ENCODE measurements around the gene SEZ6L. TPM values are rescaled to one million over a fixed set of nuclear protein-coding genes. Genes with fewer than 3 reads are reported as not detected.

The SEZ6L gene
- total RNA-seq, 2 experiments from 2014 or later = not detected

DNA sequence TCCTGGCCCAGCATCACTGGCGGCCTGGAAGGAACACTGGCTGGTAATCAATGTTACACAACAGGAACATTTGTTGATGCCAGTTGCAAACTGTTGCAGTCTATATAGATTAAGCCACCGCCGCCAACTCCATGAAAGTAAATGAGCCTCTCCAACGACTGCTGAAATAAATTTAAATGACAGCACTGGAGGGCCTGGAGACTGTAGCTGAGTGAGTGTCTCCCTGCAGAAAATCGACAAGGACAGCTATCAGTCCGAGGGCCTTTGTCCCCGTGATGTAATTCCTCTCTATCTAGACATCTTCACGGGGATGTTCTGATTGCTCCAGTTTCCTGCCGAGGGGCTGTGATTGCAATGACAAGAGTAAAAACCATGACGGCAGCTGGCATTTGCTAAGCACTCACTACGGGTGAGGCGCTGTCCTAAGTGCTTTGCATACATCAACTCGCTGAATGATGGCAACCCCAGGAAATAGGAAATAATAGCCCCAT is 120.4 kb downstream of the SEZ6L start:
- POLR2A ChIA-PET = interaction anchor here (0.6 kb wide), 1 partner anchor 275 kb away, joined by 4 read pairs; no protein-coding TSS in a partner anchor
- CTCF ChIA-PET = no interaction called here

- POLR2A ChIA-PET = no interaction called here
- CTCF ChIA-PET = no interaction called here
These were observed 122.8 kb downstream of the SEZ6L start for GRCh38 chr22:26291940-26292666.

DNA sequence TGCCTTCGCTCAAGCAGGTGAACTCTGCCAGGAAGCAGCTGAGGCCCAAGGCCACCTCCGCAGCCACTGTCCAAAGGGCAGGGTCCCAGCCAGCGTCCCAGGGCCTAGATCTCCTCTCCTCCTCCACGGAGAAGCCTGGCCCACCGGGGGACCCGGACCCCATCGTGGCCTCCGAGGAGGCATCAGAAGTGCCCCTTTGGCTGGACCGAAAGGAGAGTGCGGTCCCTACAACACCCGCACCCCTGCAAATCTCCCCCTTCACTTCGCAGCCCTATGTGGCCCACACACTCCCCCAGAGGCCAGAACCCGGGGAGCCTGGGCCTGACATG is 123.4 kb downstream of the SEZ6L start:
- CTCF ChIA-PET = no interaction called here
- POLR2A ChIA-PET = interaction anchor here (0.6 kb wide), 1 partner anchor 1611 kb away, joined by 6 read pairs; no protein-coding TSS in a partner anchor

- CTCF ChIA-PET = no interaction called here
These were observed 126.4 kb downstream of the SEZ6L start for GRCh38 chr22:26295563-26296126.

DNA sequence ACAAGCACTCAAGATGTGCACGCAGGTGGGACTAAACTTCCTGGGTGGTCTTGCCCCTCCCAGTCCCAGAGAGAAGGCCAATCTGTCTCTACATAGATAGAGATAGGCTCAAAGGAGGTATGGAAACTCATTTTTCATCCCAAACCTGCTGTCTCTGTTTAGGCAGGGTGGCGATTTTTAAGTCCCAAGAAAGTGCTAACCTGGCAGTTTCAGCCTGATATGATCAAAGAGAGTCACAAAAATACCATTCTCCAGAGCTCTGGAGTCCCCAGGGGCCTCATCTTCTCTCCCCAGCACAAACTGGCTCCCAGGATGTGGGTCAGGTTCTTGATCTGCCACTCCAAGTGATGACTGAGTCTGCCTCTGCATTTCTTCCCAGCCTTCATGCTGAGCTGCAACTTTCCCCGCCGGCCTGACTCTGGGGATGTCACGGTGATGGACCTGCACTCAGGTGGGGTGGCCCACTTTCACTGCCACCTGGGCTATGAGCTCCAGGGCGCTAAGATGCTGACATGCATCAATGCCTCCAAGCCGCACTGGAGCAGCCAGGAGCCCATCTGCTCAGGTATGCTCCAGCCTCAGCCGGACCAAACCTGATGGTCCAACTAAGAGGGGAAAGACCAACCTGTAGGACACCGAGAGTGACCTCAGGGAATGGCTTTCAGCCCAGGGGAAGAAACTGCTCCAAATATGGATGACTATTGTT is 129.5 kb downstream of the SEZ6L start:
- POLR2A ChIA-PET = no interaction called here

More at GRCh38 chr22:26295563-26296126, 126.4 kb downstream of the SEZ6L start:
- POLR2A ChIA-PET = no interaction called here

DNA sequence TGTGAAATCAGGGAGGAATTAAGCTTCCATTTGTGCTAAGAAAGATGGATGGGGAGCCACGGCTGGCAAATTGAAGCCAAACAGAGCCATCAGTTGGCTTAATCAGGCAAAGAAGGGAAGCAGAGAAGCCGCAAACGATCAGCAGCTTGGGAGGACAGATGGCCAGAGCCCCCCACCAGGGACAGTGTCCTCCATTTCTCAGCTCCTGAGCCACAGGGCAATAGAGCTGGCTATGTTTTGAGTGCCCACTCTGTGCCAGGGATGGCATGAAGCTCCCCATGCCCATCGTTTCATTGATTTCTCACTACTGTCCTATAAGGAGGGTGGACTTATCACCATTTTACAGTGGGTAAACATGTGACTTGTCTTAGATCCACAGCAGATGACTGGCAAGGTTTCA is 133.5 kb downstream of the SEZ6L start:
- POLR2A ChIA-PET = no interaction called here
- CTCF ChIA-PET = no interaction called here

More for the DNA sequence above, 129.5 kb downstream of the SEZ6L start:
- CTCF ChIA-PET = no interaction called here

GRCh38 chr22:26303475-26303874 is 134.2 kb downstream of the SEZ6L start:
- ChIA-PET CTCF (interaction anchor here (1.1 kb wide), 1 partner anchor 22 kb away, joined by 3 read pairs; no protein-coding TSS in a partner anchor), POLR2A (no interaction called here)

DNA sequence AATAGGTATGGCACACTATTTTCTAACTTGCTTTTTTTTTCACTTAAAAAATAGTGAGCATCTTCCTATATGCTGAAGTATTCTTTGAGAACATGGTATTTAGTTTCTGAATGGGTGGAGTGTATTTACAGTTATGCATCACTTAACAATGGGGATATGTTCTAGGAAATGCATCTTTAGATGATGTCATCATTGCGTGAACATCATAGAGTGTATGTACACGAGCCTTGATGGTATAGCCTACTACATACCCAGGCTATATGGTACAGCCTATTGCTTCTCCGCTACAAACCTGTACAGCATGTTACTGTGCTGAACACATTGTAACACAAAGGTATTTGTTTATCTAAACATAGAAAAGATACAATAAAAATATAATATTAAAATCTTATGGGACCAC is 135.5 kb downstream of the SEZ6L start:
- ChIA-PET POLR2A (no interaction called here), CTCF (interaction anchor here (1.1 kb wide), 1 partner anchor 21 kb away, joined by 3 read pairs; no protein-coding TSS in a partner anchor)

DNA sequence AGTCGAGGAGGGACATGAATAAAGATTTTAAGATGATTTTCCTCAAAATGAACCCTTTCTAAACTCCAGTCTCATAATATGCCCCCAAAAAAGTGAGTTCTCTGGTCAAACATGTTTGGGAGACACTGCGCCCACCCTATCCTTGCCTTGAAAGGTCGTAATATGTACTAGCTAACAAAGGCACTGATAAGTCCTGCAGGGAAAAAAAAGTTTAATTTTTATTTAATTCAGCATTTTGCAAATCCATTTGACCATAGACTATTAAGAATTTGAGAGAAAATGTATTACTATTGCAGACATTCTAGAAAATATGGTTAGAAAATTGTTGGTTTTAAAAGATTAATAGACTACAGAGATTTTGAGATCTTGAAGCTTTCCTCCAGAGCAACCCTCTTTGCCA is 139.2 kb downstream of the SEZ6L start:
- ChIA-PET CTCF (no interaction called here), POLR2A (no interaction called here)

GRCh38 chr22:26310616-26311015 is 141.4 kb downstream of the SEZ6L start:
- CTCF ChIA-PET = no interaction called here
- POLR2A ChIA-PET = no interaction called here

GRCh38 chr22:26313291-26313690 is 144.0 kb downstream of the SEZ6L start:
- CTCF ChIA-PET = no interaction called here
- POLR2A ChIA-PET = no interaction called here

DNA sequence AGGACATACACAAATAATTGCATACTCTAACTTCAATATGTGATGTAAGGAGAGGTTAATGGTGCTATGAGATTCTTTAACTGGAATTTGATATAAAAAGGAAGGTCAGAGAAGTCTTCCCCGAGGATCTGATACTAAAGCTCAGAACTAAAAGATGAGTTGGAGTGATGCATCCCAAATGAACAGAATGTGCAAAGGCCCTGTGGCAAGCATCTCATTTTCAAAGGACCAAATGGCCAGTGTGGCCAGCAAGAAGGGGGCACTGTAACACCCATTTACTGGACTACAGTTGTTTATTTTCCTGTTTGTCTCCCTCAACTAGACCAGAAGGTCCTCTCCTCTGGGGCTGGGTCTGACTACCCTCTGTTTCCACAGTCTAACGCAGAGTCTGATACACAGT is 144.9 kb downstream of the SEZ6L start:
- POLR2A ChIA-PET = no interaction called here
- CTCF ChIA-PET = no interaction called here

GRCh38 chr22:26314656-26315055 is 145.4 kb downstream of the SEZ6L start:
- ChIA-PET POLR2A (no interaction called here), CTCF (no interaction called here)

- POLR2A ChIA-PET = no interaction called here
- CTCF ChIA-PET = no interaction called here
These were observed 147.5 kb downstream of the SEZ6L start for GRCh38 chr22:26316732-26317285.

- ChIA-PET CTCF (no interaction called here), POLR2A (no interaction called here)
These were observed 149.7 kb downstream of the SEZ6L start for GRCh38 chr22:26318975-26319374.

DNA sequence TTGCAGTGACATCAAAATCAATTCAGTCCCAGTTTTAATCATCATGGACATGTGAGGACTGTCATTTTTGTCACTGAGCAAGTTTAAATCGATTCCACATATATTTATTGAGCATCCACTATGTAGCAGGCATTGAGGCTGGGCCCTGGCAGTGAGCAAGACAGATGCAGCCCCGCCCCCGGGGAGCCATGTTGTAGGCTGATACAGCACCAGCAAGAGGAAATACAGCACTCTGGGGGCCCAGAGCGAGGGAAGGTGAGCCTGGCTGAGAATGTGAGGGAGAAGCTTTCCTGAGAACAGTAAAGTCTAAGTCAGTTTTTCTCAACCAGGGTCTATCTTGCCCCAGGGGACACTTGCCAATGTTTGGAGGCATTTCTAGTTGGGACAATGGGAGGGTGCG is 151.2 kb downstream of the SEZ6L start:
- CTCF ChIA-PET = no interaction called here
- POLR2A ChIA-PET = no interaction called here

- POLR2A ChIA-PET = no interaction called here
- CTCF ChIA-PET = no interaction called here
These were observed 152.2 kb downstream of the SEZ6L start for GRCh38 chr22:26321469-26321913.

DNA sequence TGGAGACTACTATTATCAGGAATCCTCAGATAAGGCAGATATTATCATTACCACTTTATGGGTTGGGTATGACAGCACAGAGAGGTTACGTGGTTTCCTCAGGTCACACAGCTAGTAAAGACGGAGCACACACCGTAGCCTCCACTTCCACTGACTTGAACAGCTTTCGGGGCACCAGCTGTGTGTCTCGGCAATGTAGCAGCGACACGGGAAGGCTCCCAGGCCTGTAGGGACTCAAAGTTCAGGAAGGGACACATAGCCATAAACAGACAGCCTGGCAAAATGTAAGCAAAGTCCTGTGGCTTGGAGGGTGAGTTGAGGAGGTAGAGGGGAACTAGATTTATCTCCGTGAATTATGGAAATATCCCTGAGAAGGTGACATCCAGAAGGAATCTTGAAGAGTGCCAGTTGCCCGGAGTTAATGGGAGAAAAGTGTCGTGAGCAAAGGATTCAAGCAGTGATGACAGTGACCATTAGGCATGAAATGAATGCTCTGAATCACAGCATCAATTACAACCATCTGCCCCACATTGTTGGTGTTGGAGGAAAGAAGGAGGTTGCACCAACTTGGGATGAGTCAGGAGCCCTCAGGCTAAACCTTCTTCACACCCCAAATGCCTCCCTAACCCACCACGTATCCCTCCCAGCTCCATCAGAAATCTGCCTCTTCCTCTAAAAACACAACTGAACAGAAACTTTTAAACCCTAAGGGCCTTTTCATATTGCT is 153.1 kb downstream of the SEZ6L start:
- ChIA-PET CTCF (no interaction called here), POLR2A (no interaction called here)

- POLR2A ChIA-PET = no interaction called here
These were observed 153.8 kb downstream of the SEZ6L start for GRCh38 chr22:26323013-26323412.

GRCh38 chr22:26324150-26324549 is 154.9 kb downstream of the SEZ6L start:
- ChIA-PET POLR2A (no interaction called here), CTCF (no interaction called here)

More at GRCh38 chr22:26323013-26323412, 153.8 kb downstream of the SEZ6L start:
- CTCF ChIA-PET = no interaction called here

All from activated CD8-positive, alpha-beta memory T cell treated with anti-CD3 and anti-CD28 coated beads for 36 hours (primary cell).